Measurements from ENCODE around the gene TMEM184A.
"Not testable (repeated sequence)": the region's sequence is repeated elsewhere in the genome, so short reads cannot be mapped to it uniquely, and the experiment has no call there.

Gene TMEM184A

GRCh38 chr7:1516586-1517251 lies 39.3 kb downstream of the TMEM184A start:
- DNase-seq (ENCODE audit: low spot score), result no peak
- no peak for TF ChIP-seq CTCF (IDR thresholded peaks at IDR 0.05; ENCODE audit: extremely low read depth, insufficient read depth, missing control alignments)
- in situ Hi-C loops (cut with MboI; ENCODE audit: low pct_unique_long_range_greater_than_20kb, low sequenced_read_pairs, unreplicated experiment), result no loop called here

DNA sequence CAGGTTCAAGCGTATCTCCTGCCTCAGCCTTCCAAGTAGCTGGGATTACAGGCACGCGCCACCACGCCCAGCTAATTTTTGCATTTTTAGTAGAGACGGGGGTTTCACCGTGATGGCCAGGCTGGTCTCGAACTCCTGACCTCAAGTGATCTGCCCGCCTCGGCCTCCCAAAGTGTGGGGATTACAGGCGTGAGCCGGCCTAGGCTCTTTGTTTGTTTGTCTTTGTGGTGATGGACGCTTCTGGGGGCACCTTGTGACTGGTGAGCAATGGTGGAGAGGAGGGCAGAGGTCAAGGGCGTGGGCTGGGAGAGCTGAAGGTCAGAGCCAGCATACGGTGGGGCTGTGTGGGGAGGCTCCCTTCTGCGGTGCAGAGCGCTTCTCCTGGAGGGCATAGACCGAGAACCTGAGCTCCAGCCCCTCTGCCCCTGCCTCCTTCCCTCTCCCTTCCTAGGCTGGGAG lies 40.5 kb downstream of the TMEM184A start:
- DNase-seq (ENCODE audit: low spot score); in situ Hi-C loops (cut with MboI; ENCODE audit: low pct_unique_long_range_greater_than_20kb, low sequenced_read_pairs, unreplicated experiment): not testable (repeated sequence)

DNA sequence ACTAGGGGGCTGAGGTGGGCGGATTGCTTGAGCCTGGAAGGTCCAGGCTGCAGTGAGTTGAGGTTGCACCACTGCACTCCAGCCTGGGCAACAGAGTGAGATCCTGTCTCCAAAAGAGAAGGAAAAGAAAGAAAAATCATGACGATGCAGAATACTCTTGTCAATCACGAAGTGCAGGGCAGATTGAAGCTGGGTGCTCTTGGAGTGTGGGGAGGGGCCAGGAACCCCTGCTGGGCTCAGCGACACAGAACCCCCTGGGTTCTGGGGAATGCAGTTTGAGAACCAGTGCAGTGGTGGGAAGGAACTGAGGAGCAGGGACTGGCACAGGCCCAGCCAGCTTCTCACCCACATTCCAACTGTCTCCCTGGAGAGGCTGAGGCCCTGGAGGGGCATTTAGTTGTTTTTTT lies 41.0 kb downstream of the TMEM184A start:
- in situ Hi-C loops (cut with MboI; ENCODE audit: low pct_unique_long_range_greater_than_20kb, low sequenced_read_pairs, unreplicated experiment), result no loop called here
- TF ChIP-seq CTCF (IDR thresholded peaks at IDR 0.05; ENCODE audit: extremely low read depth, insufficient read depth, missing control alignments), result no peak
- no peak for DNase-seq (ENCODE audit: low spot score)

DNA sequence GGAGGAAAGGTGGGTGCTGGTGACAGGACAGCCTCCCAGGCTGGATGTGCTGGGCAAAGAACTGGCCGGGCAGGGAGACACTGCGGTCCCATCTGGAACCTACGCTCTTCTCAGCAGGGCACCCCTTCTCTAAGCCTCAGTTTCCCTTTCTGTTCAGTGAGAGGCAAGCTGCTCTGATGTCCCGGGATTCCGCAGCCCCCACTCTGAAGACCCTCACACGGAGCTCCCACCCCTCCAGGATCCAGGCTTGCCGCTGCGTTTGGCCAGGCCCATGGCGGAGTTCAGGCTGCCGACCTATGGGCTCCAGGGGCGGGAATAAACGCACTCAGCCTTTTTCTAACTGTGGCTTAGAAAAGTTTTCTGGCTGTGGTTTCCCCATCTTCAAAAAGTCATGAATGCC lies 41.6 kb downstream of the TMEM184A start:
- no peak for TF ChIP-seq CTCF (IDR thresholded peaks at IDR 0.05; ENCODE audit: extremely low read depth, insufficient read depth, missing control alignments)
- no peak for DNase-seq (ENCODE audit: low spot score)
- in situ Hi-C loops (cut with MboI; ENCODE audit: low pct_unique_long_range_greater_than_20kb, low sequenced_read_pairs, unreplicated experiment), result no loop called here

DNA sequence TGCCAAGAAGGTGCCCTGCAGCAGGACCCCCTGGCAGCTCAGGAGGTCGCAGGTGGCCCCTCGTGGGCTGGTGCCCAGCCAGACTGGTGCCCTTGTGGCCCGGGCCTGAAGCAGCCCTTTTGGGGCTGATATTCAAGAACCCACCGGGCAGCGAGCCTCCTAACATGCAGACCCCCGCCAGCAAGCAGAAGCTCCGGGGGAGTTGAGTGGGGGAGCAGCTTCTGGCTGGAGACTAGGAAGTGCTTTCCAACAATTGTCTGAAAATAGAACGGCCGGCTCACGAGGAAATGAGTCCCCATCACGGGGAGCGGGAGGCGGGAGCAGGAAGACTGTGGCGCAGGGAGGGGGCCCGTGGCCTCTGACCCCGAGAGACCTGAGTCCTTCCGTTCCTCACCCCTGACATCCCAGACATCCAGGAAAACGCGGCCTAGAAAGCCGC lies 42.3 kb downstream of the TMEM184A start:
- in situ Hi-C loops (cut with MboI; ENCODE audit: low pct_unique_long_range_greater_than_20kb, low sequenced_read_pairs, unreplicated experiment), result no loop called here
- TF ChIP-seq CTCF (IDR thresholded peaks at IDR 0.05; ENCODE audit: extremely low read depth, insufficient read depth, missing control alignments), result no peak
- no peak for DNase-seq (ENCODE audit: low spot score)

GRCh38 chr7:1512781-1513656 lies 43.0 kb downstream of the TMEM184A start:
- DNase-seq (ENCODE audit: low spot score), result no peak
- in situ Hi-C loops (cut with MboI; ENCODE audit: low pct_unique_long_range_greater_than_20kb, low sequenced_read_pairs, unreplicated experiment), result no loop called here

More at GRCh38 chr7:1512781-1513656, 43.0 kb downstream of the TMEM184A start:
- TF ChIP-seq CTCF (IDR thresholded peaks at IDR 0.05; ENCODE audit: extremely low read depth, insufficient read depth, missing control alignments), result no peak

Data from GM13977 (cell line).